ENCODE data around the gene SNX17.
"Not testable (repeated sequence)": the region's sequence is repeated elsewhere in the genome, so short reads cannot be mapped to it uniquely, and the experiment has no call there.

Gene SNX17

GRCh38 chr2:27400348-27401135, 30.1 kb downstream of the SNX17 start:
- DNase-seq, result no peak

GRCh38 chr2:27407798-27408491, 37.5 kb downstream of the SNX17 start:
- DNase-seq, result peak; percentile 43

GRCh38 chr2:27408601-27409320, 38.3 kb downstream of the SNX17 start:
- peak; percentile 18 for DNase-seq

- DNase-seq, result peak; percentile 78
These were observed 39.1 kb downstream of the SNX17 start, which contains the start of gene PPM1G for GRCh38 chr2:27409321-27410073. Gene PPM1G (minus strand): TSS chr2:27409591. CDS start chr2:27409422, 169 bp downstream.

- DNase-seq, result no peak
These were observed 42.2 kb downstream of the SNX17 start for GRCh38 chr2:27412419-27413152.

GRCh38 chr2:27416151-27416550, 45.7 kb downstream of the SNX17 start:
- DNase-seq, result no peak

- no peak for DNase-seq
These were observed 50.6 kb downstream of the SNX17 start for GRCh38 chr2:27420996-27421395.

GRCh38 chr2:27421660-27422250, 51.3 kb downstream of the SNX17 start:
- DNase-seq, result no peak

GRCh38 chr2:27422958-27423357, 52.5 kb downstream of the SNX17 start:
- no peak for DNase-seq

GRCh38 chr2:27425039-27425438, 54.6 kb downstream of the SNX17 start:
- DNase-seq, result not testable (repeated sequence)

All from 8988T (cell line).